T follicular helper cell (primary cell): Measurements from ENCODE around the gene DRD4.
"Not testable (repeated sequence)": the region's sequence is repeated elsewhere in the genome, so short reads cannot be mapped to it uniquely, and the experiment has no call there.

Experiments
- DNase-seq: peaks from one replicate; pipeline ENCODE4 v3.0.0-alpha.2; 2020; ENCODE audit warnings: low read depth

The DRD4 gene

GRCh38 chr11:643849-644738 lies 7.0 kb downstream of the DRD4 start:
- DNase-seq: no peak

- no peak for DNase-seq
These were observed 8.5 kb downstream of the DRD4 start for GRCh38 chr11:645536-645935.

GRCh38 chr11:646214-646613 lies 9.1 kb downstream of the DRD4 start:
- DNase-seq: no peak

- not testable (repeated sequence) for DNase-seq
These were observed 10.6 kb downstream of the DRD4 start for GRCh38 chr11:647672-648158.

GRCh38 chr11:650482-650881 lies 13.4 kb downstream of the DRD4 start:
- no peak for DNase-seq

GRCh38 chr11:653136-653535 lies 16.1 kb downstream of the DRD4 start:
- DNase-seq: not testable (repeated sequence)

GRCh38 chr11:653837-654236 lies 16.8 kb downstream of the DRD4 start:
- no peak for DNase-seq

- not testable (repeated sequence) for DNase-seq
These were observed 17.4 kb downstream of the DRD4 start for GRCh38 chr11:654444-654843.

GRCh38 chr11:655036-655726 lies 18.1 kb downstream of the DRD4 start:
- DNase-seq: no peak

GRCh38 chr11:656426-656825 lies 19.4 kb downstream of the DRD4 start:
- no peak for DNase-seq

GRCh38 chr11:656866-657265 lies 19.8 kb downstream of the DRD4 start:
- DNase-seq: no peak

GRCh38 chr11:657691-658126 lies 20.6 kb downstream of the DRD4 start:
- no peak for DNase-seq

- DNase-seq: no peak
These were observed 22.5 kb downstream of the DRD4 start for GRCh38 chr11:659532-660085.

- DNase-seq: no peak
These were observed 23.2 kb downstream of the DRD4 start for GRCh38 chr11:660281-660680.

- DNase-seq: no peak
These were observed 23.8 kb downstream of the DRD4 start for GRCh38 chr11:660681-661444.

- no peak for DNase-seq
These were observed 25.7 kb downstream of the DRD4 start for GRCh38 chr11:662689-663274.

GRCh38 chr11:665062-665703 lies 28.1 kb downstream of the DRD4 start:
- DNase-seq: no peak

- no peak for DNase-seq
These were observed 28.7 kb downstream of the DRD4 start for GRCh38 chr11:665704-666281.

GRCh38 chr11:673866-674265 lies 36.8 kb downstream of the DRD4 start:
- DNase-seq: no peak

GRCh38 chr11:674406-674805 lies 37.3 kb downstream of the DRD4 start:
- no peak for DNase-seq

- no peak for DNase-seq
These were observed 41.2 kb downstream of the DRD4 start for GRCh38 chr11:678297-678696.
